Endothelial cell (in vitro differentiated cells): ENCODE data around the gene CACNB4. TPM values are rescaled to one million over a fixed set of nuclear protein-coding genes. Genes with fewer than 3 reads are reported as not detected.
"Not testable (repeated sequence)": the region's sequence is repeated elsewhere in the genome, so short reads cannot be mapped to it uniquely, and the experiment has no call there.

Experiments
- DNase-seq: peaks from one replicate; pipeline ENCODE4 v3.0.0; 2021; ENCODE audit warnings: low spot score
- H3K27ac Mint-ChIP-seq: one replicate; pipeline ENCODE4 v1.8.0; 2021; ENCODE audit warnings: mixed read lengths, inconsistent platforms; ENCODE audit not compliant: unreplicated experiment
- H3K27me3 Mint-ChIP-seq: one replicate; pipeline ENCODE4 v1.8.0; 2021; ENCODE audit warnings: mild to moderate bottlenecking, moderate library complexity, mixed read lengths, inconsistent platforms; ENCODE audit not compliant: unreplicated experiment
- H3K36me3 Mint-ChIP-seq: one replicate; pipeline ENCODE4 v1.8.0; 2021; ENCODE audit warnings: mild to moderate bottlenecking, low read depth, mixed read lengths, inconsistent platforms; ENCODE audit not compliant: unreplicated experiment
- H3K4me1 Mint-ChIP-seq: one replicate; pipeline ENCODE4 v1.8.0; 2021; ENCODE audit warnings: mild to moderate bottlenecking, mixed read lengths, inconsistent platforms; ENCODE audit not compliant: unreplicated experiment
- H3K4me3 Mint-ChIP-seq: one replicate; pipeline ENCODE4 v1.8.0; 2021; ENCODE audit warnings: mild to moderate bottlenecking, mixed read lengths, inconsistent platforms; ENCODE audit not compliant: unreplicated experiment
- H3K9me3 Mint-ChIP-seq: one replicate; pipeline ENCODE4 v1.8.0; 2021; ENCODE audit warnings: mixed read lengths, inconsistent platforms; ENCODE audit not compliant: unreplicated experiment
- CTCF ChIP-seq: fragments of 200-600 bp; sonication (generic); IDR thresholded peaks from one replicate; pipeline ENCODE4 v1.5.0; 2021; ENCODE audit warnings: antibody characterized with exemption; ENCODE audit not compliant: unreplicated experiment
- total RNA-seq: library from RNA; stranded (reverse); fragmentation: NEBNext Ultra II Directional; extraction: Animal tissue kit (Norgen Biotek cat#: 25700); gene quantifications from one replicate; pipeline ENCODE4 v1.2.1, GENCODE V29; 2021; ENCODE audit not compliant: unreplicated experiment

CACNB4 gene
- total RNA-seq, 1 donor from 2014 or later = 1.5 TPM

GRCh38 chr2:152022090-152022489 lies 76.8 kb downstream of the CACNB4 start:
- Mint-ChIP-seq H3K27ac (no peak overlapping the region), H3K4me1 (no peaks in the 10 kb centered on the region), H3K9me3 (no peaks in the 10 kb centered on the region), H3K36me3 (no peaks in the 10 kb centered on the region), H3K4me3 (no peak overlapping the region), H3K27me3 (peaks cover 1% of the 10 kb centered on the region)
- DNase-seq = no peak
- TF ChIP-seq CTCF = no peak

GRCh38 chr2:152021001-152021400 lies 77.8 kb downstream of the CACNB4 start:
- H3K4me1 Mint-ChIP-seq, H3K27ac Mint-ChIP-seq, H3K4me3 Mint-ChIP-seq, H3K27me3 Mint-ChIP-seq, H3K36me3 Mint-ChIP-seq, DNase-seq, H3K9me3 Mint-ChIP-seq: not testable (repeated sequence)

- DNase-seq = no peak
- no peak for TF ChIP-seq CTCF
- Mint-ChIP-seq H3K4me3 (no peak overlapping the region), H3K4me1 (no peaks in the 10 kb centered on the region), H3K27me3 (peaks cover 1% of the 10 kb centered on the region), H3K27ac (no peak overlapping the region), H3K9me3 (no peaks in the 10 kb centered on the region), H3K36me3 (no peaks in the 10 kb centered on the region)
Measured at GRCh38 chr2:152019732-152020131, 79.1 kb downstream of the CACNB4 start.

GRCh38 chr2:152016181-152017120 lies 82.4 kb downstream of the CACNB4 start:
- no peak for DNase-seq
- TF ChIP-seq CTCF = no peak
- Mint-ChIP-seq H3K4me3 (no peak overlapping the region), H3K4me1 (no peaks in the 10 kb centered on the region), H3K36me3 (no peaks in the 10 kb centered on the region), H3K27ac (no peak overlapping the region), H3K9me3 (no peaks in the 10 kb centered on the region), H3K27me3 (no peaks in the 10 kb centered on the region)

GRCh38 chr2:152015552-152015951 lies 83.3 kb downstream of the CACNB4 start:
- no peaks in the 10 kb centered on the region for H3K36me3 Mint-ChIP-seq
- H3K9me3 Mint-ChIP-seq = no peaks in the 10 kb centered on the region
- DNase-seq = no peak
- H3K4me3 Mint-ChIP-seq = no peak overlapping the region
- TF ChIP-seq CTCF = no peak
- H3K4me1 Mint-ChIP-seq = no peaks in the 10 kb centered on the region
- H3K27me3 Mint-ChIP-seq = no peaks in the 10 kb centered on the region
- H3K27ac Mint-ChIP-seq = no peak overlapping the region
